ENCODE data around the gene TIMM13.

TIMM13 gene

DNA sequence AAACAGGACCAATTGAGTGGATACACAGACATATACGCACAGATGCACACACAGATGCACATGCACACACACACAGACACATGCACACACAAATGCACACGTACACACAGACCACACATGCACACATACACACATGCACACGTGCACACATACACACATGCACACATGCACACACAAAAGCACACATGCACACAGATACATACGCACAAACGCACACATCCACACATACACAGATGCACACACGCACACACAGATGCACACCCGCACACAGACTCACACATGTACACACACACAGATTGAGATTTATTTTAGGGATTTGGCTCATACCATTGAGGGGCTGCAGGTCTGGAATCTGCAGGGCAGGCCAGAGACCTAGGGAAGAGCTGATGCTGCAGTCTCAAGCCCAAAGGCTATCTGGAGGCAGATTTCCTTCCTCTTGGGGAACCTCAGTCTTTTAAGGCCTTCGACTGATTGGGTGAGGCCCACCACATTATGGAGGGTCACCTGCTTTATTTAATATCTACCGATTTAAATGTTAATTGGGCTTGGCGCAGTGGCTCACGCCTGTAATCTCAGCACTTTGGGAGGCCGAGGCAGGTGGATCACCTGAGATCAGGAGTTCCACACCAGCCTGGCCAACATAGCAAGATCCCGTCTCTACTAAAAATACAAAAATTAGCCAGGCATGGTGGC lies 44.7 kb downstream of the TIMM13 start:
- DNase-seq (ENCODE audit: low spot score), result no peak

DNA sequence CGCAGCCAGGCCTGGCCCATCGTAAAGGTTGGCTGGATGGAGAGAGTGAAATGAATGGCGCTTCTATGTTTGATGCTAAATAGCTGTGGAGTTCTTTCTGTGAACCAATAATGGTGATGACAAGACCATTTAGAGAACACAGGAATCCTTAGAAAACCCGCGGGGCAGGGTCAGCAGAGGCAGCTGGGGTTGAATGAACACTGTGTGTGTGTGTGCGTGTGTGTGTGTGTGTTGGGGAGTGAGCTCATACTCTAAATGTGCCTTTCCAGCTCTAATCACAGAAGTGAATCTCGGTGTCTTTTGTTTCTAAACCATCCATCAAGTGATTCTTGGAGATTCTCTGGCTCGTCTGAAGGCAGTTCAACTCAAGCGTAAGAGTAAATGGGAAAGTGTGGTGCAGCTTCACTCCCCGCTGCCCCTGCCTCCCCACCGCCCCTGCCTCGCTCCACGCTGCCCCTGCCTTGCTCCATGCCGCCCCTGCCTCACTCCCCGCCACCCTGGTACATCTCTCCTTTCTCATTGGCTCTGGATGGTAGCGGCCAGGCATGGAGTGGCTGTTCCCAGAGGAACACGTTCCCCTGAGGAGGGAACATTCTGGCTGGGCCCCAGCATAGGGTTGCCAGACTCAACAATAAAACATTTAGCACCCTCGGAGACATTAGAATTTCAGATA lies 46.1 kb downstream of the TIMM13 start:
- DNase-seq (ENCODE audit: low spot score), result peak; percentile 15

DNA sequence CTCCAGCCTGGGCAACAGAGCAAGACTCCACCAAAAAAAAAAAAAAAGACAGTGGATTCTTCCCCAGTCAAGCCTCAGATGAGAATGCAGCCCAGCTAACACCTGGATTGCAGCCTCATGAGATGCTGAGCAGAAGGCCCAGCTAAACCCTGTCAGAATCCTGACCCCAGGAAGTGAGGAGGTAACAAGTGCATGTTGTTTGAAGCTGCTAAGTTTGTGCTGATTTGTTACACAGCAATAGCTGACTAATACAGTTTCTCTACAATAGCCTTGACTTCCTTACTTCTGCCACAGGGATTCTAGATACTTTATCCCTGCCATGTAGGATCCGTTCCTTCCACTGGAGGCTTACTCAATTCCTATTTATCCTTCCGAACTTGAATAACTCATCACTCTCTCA lies 46.8 kb downstream of the TIMM13 start:
- no peak for DNase-seq (ENCODE audit: low spot score)

DNA sequence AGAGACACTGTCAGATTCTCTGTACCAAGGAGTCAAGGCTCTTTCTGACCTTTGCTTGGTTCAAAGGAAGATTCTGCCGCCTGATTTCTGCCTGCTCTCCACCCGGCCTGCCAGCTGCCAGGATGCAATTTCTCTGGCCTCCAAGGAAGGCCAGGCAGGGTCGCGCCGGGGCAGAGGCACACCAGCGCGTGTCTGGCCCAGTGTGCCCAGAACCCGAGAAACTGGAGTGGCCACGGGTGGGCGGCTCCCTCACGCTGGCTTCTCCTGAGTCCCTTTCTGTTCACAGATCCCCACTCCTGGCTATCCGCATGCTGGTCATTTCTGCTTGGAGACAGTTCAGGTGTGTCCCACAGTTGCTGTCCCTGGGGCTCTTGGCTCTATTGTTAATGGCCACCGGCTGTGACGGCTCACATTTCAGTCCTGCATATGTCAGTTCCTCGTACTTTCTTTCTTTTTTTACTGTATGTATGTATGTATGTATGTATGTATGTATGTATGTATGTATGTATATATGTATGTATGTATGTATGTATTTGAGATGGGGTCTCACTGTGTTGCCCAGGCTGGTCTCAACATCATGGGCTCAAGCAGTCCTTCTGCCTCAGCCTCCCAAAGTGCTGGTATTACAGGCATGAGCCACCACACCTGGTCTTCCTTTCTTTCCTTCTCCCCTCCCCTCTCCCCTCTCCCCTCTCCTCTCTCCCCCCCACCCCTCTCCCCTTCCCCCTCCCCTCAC lies 50.4 kb downstream of the TIMM13 start:
- DNase-seq (ENCODE audit: low spot score), result no peak
